Osteocyte (in vitro differentiated cells): ENCODE results near the gene RBMY1F. TPM values are rescaled to one million over a fixed set of nuclear protein-coding genes. Genes with fewer than 3 reads are reported as not detected.
"Not testable (repeated sequence)": the region's sequence is repeated elsewhere in the genome, so short reads cannot be mapped to it uniquely, and the experiment has no call there.

Source experiments
- DNase-seq: peaks from one replicate; pipeline ENCODE4 v3.0.0; 2021; ENCODE audit warnings: mixed read lengths; ENCODE audit not compliant: unreplicated experiment; ENCODE audit errors: extremely low spot score
- H3K27ac Mint-ChIP-seq: one replicate; pipeline ENCODE4 v1.8.0; 2021; ENCODE audit warnings: mild to moderate bottlenecking, mixed read lengths; ENCODE audit not compliant: unreplicated experiment
- H3K27me3 Mint-ChIP-seq: one replicate; pipeline ENCODE4 v1.8.0; 2021; ENCODE audit warnings: mixed read lengths; ENCODE audit not compliant: unreplicated experiment
- H3K36me3 Mint-ChIP-seq: one replicate; pipeline ENCODE4 v1.8.0; 2021; ENCODE audit warnings: mixed read lengths; ENCODE audit not compliant: unreplicated experiment
- H3K4me1 Mint-ChIP-seq: one replicate; pipeline ENCODE4 v1.8.0; 2021; ENCODE audit warnings: mixed read lengths; ENCODE audit not compliant: unreplicated experiment
- H3K4me3 Mint-ChIP-seq: one replicate; pipeline ENCODE4 v1.8.0; 2021; ENCODE audit warnings: mild to moderate bottlenecking, moderate library complexity, mixed read lengths; ENCODE audit not compliant: unreplicated experiment
- H3K9me3 Mint-ChIP-seq: one replicate; pipeline ENCODE4 v1.8.0; 2021; ENCODE audit warnings: mixed read lengths; ENCODE audit not compliant: unreplicated experiment
- long read RNA-seq: library from polyadenylated mRNA; unstranded; transcript quantifications from one replicate; pipeline ENCODE4 v2.0.0, GENCODE V29; 2021
- total RNA-seq: library from RNA; stranded (reverse); gene quantifications from 2 replicates; pipeline ENCODE4 v1.2.1, GENCODE V29; 2021

RBMY1F gene
- not detected in 2 replicates for total RNA-seq
- long read RNA-seq = 0 reads

GRCh38 chrY:22182823-22183222, at the start of gene RBMY1F:
TSS of gene RBMY1F (minus strand) at chrY:22182923. CDS start at chrY:22180969, 1,954 bp downstream.
- not testable (repeated sequence) for H3K4me1 Mint-ChIP-seq, H3K27ac Mint-ChIP-seq, H3K27me3 Mint-ChIP-seq, H3K9me3 Mint-ChIP-seq, H3K36me3 Mint-ChIP-seq, DNase-seq, H3K4me3 Mint-ChIP-seq

GRCh38 chrY:22151144-22151543, 31.6 kb downstream of the RBMY1F start:
- not testable (repeated sequence) for H3K27ac Mint-ChIP-seq, H3K27me3 Mint-ChIP-seq, H3K4me1 Mint-ChIP-seq, H3K4me3 Mint-ChIP-seq, H3K9me3 Mint-ChIP-seq, DNase-seq, H3K36me3 Mint-ChIP-seq

GRCh38 chrY:22141011-22141695, 41.6 kb downstream of the RBMY1F start:
- not testable (repeated sequence) for H3K27ac Mint-ChIP-seq, DNase-seq, H3K36me3 Mint-ChIP-seq, H3K9me3 Mint-ChIP-seq, H3K27me3 Mint-ChIP-seq, H3K4me3 Mint-ChIP-seq, H3K4me1 Mint-ChIP-seq

GRCh38 chrY:22134719-22135118, 48.0 kb downstream of the RBMY1F start:
- not testable (repeated sequence) for H3K9me3 Mint-ChIP-seq, H3K27me3 Mint-ChIP-seq, H3K4me1 Mint-ChIP-seq, H3K4me3 Mint-ChIP-seq, H3K27ac Mint-ChIP-seq, H3K36me3 Mint-ChIP-seq, DNase-seq

- not testable (repeated sequence) for H3K9me3 Mint-ChIP-seq, H3K27me3 Mint-ChIP-seq, H3K27ac Mint-ChIP-seq
Measured at GRCh38 chrY:22130494-22130893, 52.2 kb downstream of the RBMY1F start.

More at GRCh38 chrY:22130494-22130893, 52.2 kb downstream of the RBMY1F start:
- H3K4me1 Mint-ChIP-seq, H3K36me3 Mint-ChIP-seq, H3K4me3 Mint-ChIP-seq, DNase-seq: not testable (repeated sequence)

Other genes starting within 250 kb of the RBMY1F start
- not detected in 2 replicates for gene RBMY1J, start 220.5 kb upstream of the RBMY1F start, total RNA-seq